Measurements from ENCODE around the gene TMPRSS9. TPM values are rescaled to one million over a fixed set of nuclear protein-coding genes. Genes with fewer than 3 reads are reported as not detected.
A peak's percentile ranks its signal among the peaks of the same experiment; 100 is the strongest.

Gene TMPRSS9
- total and polyA plus RNA-seq, 2 of the 13 experiments (the other 11 are each of a cell fraction or from before 2014, with no cell fraction given) = 2.5 to 5.2 TPM

DNA sequence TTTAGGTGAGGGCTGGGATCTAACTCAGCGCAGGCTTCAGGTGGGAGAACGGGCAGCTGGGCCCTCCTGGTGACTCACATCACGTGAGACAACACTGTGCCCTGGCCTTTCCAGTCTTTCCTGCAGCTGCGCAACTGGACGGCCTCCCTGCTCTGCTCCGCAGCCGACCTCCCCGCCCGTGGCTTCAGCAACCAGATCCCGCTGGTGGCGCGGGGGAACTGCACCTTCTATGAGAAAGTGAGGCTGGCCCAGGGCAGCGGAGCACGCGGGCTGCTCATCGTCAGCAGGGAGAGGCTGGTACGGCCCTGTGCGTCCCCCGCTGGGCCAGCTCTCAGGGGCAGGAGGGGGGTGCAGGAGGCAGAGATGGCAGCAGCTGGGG is 22.7 kb upstream of the TMPRSS9 start:
- Histone ChIP-seq H3K4me3 (replicated peaks in 1 of 3; ENCODE audit: insufficient read depth in 1 of 3, low read depth in 2 of 3, low read length in 3 of 3) (no peak overlapping the region), H2AFZ (ENCODE audit: low read length) (no peak overlapping the region), H3K27ac (ENCODE audit: extremely low read length, insufficient read depth, low read length) (no peak overlapping the region), H3K27me3 (ENCODE audit: control insufficient read depth in 1 of 2, insufficient read depth in 2 of 2, low read length in 2 of 2) (no peaks in the 10 kb centered on the region), H3K36me3 (replicated peaks in 1 of 2; ENCODE audit: control insufficient read depth in 1 of 2, insufficient read depth in 2 of 2, low read length in 2 of 2) (no peaks in the 10 kb centered on the region; a peak in 2 of 5 replicates), H3K4me1 (ENCODE audit: insufficient read depth, low read length) (peaks cover 22% of the 10 kb centered on the region), H4K20me1 (ENCODE audit: insufficient read depth, low read length) (peaks cover 6% of the 10 kb centered on the region; the same call in 1 of the 2 replicates), H3K79me2 (ENCODE audit: insufficient read depth, low read length) (peaks cover under 1% of the 10 kb centered on the region), H3K4me2 (ENCODE audit: low read depth, low read length) (no peak overlapping the region), H3K9ac (ENCODE audit: insufficient read depth, low read depth, low read length) (no peak overlapping the region), H3K9me3 (ENCODE audit: low read length) (no peaks in the 10 kb centered on the region)
- CTCF ChIA-PET (ENCODE audit: low intra/inter-chr PET ratio, low total read pairs) = no interaction called here
- POLR2A ChIA-PET = no interaction called here
- intact Hi-C loops (cut with micrococcal nuclease; ENCODE audit: unreplicated experiment) = no loop called here
- DNase-seq (ENCODE audit: low spot score) (peak; percentile 29), FAIRE-seq (no peak), ATAC-seq (peak; percentile 51)
- WGBS (ENCODE audit: low lambda C conversion rate) = 92% methylated on average over 11 of the region's 19 CpGs
- BruUV-seq (replicated peaks) = no TSS peak
- in situ Hi-C loops (cut with HindIII; ENCODE audit: extremely low pct_ligation_motif_present, low pct_unique_long_range_greater_than_20kb) = no loop called here
- TF ChIP-seq, protein P1, sequence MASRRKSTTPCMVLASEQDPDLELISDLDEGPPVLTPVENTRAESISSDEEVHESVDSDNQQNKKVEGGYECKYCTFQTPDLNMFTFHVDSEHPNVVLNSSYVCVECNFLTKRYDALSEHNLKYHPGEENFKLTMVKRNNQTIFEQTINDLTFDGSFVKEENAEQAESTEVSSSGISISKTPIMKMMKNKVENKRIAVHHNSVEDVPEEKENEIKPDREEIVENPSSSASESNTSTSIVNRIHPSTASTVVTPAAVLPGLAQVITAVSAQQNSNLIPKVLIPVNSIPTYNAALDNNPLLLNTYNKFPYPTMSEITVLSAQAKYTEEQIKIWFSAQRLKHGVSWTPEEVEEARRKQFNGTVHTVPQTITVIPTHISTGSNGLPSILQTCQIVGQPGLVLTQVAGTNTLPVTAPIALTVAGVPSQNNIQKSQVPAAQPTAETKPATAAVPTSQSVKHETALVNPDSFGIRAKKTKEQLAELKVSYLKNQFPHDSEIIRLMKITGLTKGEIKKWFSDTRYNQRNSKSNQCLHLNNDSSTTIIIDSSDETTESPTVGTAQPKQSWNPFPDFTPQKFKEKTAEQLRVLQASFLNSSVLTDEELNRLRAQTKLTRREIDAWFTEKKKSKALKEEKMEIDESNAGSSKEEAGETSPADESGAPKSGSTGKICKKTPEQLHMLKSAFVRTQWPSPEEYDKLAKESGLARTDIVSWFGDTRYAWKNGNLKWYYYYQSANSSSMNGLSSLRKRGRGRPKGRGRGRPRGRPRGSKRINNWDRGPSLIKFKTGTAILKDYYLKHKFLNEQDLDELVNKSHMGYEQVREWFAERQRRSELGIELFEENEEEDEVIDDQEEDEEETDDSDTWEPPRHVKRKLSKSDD (CRISPR knock-in tag; IDR thresholded peaks at IDR 0.05; ENCODE audit: low read depth) = 0 out of 2 replicates have a peak, but pooled peaks have one; percentile 42
- TF ChIP-seq ZNF687 (CRISPR knock-in tag; IDR thresholded peaks at IDR 0.05) (peak; percentile 33), CREM (IDR thresholded peaks at IDR 0.05) (no peak), CREM (CRISPR knock-in tag; IDR thresholded peaks at IDR 0.05) (no peak), BHLHE40 (IDR thresholded peaks at IDR 0.05; ENCODE audit: low read length) (peak; percentile 79), ARID3A (IDR thresholded peaks at IDR 0.05; ENCODE audit: low read depth, low read length) (no peak), ZBTB33 (CRISPR knock-in tag; IDR thresholded peaks at IDR 0.05) (peak; percentile 99), SNRNP70 (IDR thresholded peaks at IDR 0.05; ENCODE audit: low read depth, low read length) (no peak), TBX2 (CRISPR knock-in tag; IDR thresholded peaks at IDR 0.05; ENCODE audit: borderline replicate concordance) (no peak), NBN (conservative IDR thresholded peaks at IDR 0.05) (no peak)
- TF ChIP-seq, protein P2, sequence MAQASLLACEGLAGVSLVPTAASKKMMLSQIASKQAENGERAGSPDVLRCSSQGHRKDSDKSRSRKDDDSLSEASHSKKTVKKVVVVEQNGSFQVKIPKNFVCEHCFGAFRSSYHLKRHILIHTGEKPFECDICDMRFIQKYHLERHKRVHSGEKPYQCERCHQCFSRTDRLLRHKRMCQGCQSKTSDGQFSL (CRISPR knock-in tag; IDR thresholded peaks at IDR 0.05) = peak; percentile 41; the same call in 1 of the 2 replicates
